Measurements from ENCODE around the gene SLMAP.

GRCh38 chr3:57893156-57893555 lies 137.0 kb downstream of the SLMAP start:
- no peak for TF ChIP-seq REST (IDR thresholded peaks at IDR 0.05; ENCODE audit: low read depth, low read length)
- no peak for TF ChIP-seq CTCF (IDR thresholded peaks at IDR 0.05)

Data from SK-N-SH (cell line).